ENCODE data around the gene SCN10A.

SCN10A gene

GRCh38 chr3:38651153-38651789 lies 164.7 kb downstream of the SCN10A start:
- peak; percentile 65 for DNase-seq (ENCODE audit: low read depth)

DNA sequence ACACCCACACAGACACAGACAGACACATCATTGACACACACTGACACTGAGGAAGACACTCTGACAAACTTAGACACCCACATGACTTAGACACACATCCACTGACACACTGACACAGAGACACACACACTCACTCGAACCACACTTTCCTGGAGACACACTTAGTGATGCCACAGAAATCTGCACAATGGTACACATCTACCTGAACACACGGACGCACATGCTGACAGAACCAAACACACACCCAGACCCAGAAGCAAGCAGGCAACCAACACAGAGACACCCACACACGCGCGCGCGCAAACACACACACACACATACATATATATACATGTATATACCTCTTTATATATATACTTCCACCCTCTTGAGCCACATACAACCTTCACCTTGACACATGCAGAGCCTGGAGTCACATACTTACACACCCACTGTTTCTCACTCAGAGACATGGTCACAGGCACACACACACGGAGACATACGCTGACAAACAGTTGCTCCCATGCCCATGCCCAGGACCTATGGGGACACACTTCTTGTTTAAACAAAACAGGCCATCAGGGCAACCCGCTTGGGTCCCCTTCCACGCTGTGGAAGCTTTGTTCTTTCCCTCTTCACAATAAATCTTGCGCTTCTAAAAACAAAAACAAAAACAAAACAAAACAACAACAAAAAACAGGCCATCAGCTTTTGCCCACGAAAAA lies 165.6 kb downstream of the SCN10A start:
- no peak for DNase-seq (ENCODE audit: low read depth)

- DNase-seq (ENCODE audit: low read depth), result peak; percentile 59
These were observed 166.3 kb downstream of the SCN10A start, which contains the start of gene SCN5A for GRCh38 chr3:38649500-38650247. SCN5A (minus strand) TSS chr3:38649687; CDS start chr3:38633307, 16,380 bp downstream.

DNA sequence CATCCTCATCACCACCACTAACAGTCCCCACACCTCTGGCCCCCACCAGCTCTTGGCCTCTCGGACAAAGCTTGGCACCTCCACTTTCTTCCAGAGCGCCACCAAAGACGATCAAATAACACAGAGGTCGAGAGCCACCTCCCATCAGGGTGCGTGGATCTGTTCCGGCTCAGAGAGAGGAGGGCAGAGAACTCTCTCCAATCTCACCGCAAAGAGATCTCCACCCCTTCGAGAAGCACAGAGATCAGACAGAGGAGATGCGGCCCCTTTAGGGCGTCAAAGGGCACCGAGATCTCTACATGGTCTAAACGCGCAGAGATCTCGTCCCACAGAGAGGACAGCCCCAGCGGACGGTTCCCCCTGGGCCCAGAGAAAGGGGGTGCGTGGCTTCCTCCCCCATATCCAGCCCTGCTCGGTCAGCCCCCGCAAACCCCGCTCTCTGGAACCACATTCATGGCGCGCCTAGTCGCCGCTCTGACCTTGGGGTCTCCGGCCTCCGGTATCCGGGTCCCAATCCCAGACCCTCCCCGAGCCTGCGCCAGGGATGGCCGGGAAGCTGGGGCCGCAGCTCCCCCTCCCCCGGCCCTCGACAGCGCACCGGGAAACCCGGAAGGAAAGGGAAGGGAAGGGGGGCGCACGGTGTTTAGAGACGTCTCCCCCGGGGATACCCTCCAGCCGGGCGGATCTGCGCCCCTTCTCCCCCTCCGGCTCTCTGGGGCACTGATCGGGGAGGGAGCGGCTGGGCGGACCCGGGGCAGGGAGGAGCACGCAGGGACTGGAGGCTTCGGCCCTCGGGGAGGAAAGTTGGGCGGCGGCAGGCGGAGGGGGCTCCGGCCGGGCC lies 167.1 kb downstream of the SCN10A start:
- DNase-seq (ENCODE audit: low read depth), result no peak

DNA sequence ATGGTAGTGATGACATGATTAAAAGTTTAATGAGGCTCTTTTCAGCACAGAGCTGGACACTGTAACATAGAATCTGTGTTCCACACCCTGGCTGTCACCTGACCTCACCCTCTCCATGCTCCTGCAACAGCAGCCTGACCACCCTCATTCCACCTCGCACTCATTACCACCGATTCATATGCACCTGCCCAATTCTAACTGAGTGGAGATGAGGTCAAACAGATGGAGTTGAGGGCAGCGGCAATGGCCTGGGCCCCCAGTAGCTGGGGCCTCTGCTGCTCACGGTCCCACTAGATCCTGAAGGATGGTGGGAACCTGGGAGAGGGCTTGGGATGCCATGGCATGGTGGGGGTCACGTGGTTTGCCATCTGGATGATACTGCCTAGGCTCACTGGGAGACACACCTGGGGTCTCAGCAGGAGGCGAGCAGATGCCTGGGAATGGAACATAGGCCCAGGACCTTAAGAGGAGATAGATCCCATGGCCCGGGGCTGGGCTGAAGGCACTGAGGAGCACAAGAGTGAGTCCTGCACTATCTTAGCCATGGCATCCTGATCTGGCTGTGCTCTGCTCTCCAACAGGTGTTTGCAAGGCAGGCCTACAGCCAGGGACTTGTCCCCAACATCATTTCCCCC lies 167.9 kb downstream of the SCN10A start:
- no peak for DNase-seq (ENCODE audit: low read depth)

GRCh38 chr3:38647217-38647970 lies 168.6 kb downstream of the SCN10A start:
- DNase-seq (ENCODE audit: low read depth), result no peak

Data from activated T-cell treated with anti-CD3 and anti-CD28 coated beads for 48 hours (primary cell).